HepG2 (cell line): ENCODE results near the gene DPEP1. TPM values are rescaled to one million over a fixed set of nuclear protein-coding genes. Genes with fewer than 3 reads are reported as not detected.
A peak's percentile ranks its signal among the peaks of the same experiment; 100 is the strongest.

Experiments
- ATF2 ChIP-seq: sonication (generic); formaldehyde crosslinking; IDR thresholded peaks from 2 replicates; pipeline ENCODE4 v1.4.0; 2020; ENCODE audit warnings: missing genetic modification reagents
- BCL6 ChIP-seq: IDR thresholded peaks from 2 replicates; pipeline ENCODE4 v1.6.1; 2016; ENCODE audit warnings: missing genetic modification reagents, missing compliant biosample characterization
- CSRNP2 ChIP-seq: sonication (generic); formaldehyde crosslinking; conservative IDR thresholded peaks from 2 replicates; pipeline ENCODE4 v1.8.0; 2022; ENCODE audit warnings: low read depth, missing genetic modification reagents
- IRF2 ChIP-seq: IDR thresholded peaks from 2 replicates; pipeline ENCODE4 v1.6.1; 2018; ENCODE audit warnings: missing genetic modification reagents, missing compliant biosample characterization
- LRRFIP1 ChIP-seq: sonication (generic); formaldehyde crosslinking; conservative IDR thresholded peaks from 2 replicates; pipeline ENCODE4 v1.4.0; 2020; ENCODE audit warnings: missing genetic modification reagents
- MTF1 ChIP-seq: sonication (generic); formaldehyde crosslinking; IDR thresholded peaks from 2 replicates; pipeline ENCODE4 v1.5.0; 2020; ENCODE audit warnings: missing genetic modification reagents
- MXD3 ChIP-seq: IDR thresholded peaks from 2 replicates; pipeline ENCODE4 v1.6.1; 2016; ENCODE audit warnings: mild to moderate bottlenecking, missing biosample characterization, missing genetic modification reagents
- NFAT5 ChIP-seq: sonication (generic); formaldehyde crosslinking; IDR thresholded peaks from 2 replicates; pipeline ENCODE4 v1.4.0; 2020; ENCODE audit warnings: missing genetic modification reagents
- NFRKB ChIP-seq: fragments of 450-650 bp; IDR thresholded peaks from 2 replicates; pipeline ENCODE4 v1.6.1; 2017
- SOX5 ChIP-seq: IDR thresholded peaks from 2 replicates; pipeline ENCODE4 v1.6.1; 2016; ENCODE audit warnings: borderline replicate concordance
- TCF7L2 ChIP-seq: IDR thresholded peaks from 2 replicates; pipeline ENCODE4 v1.6.1; 2011; ENCODE audit warnings: mild to moderate bottlenecking, low read depth, low read length, moderate library complexity
- THYN1 ChIP-seq: sonication (generic); formaldehyde crosslinking; IDR thresholded peaks from 2 replicates; pipeline ENCODE4 v1.8.1; 2023; ENCODE audit warnings: low read depth, mild to moderate bottlenecking, moderate library complexity, missing genetic modification reagents, borderline replicate concordance
- ZFP36L1 ChIP-seq: sonication (generic); formaldehyde crosslinking; IDR thresholded peaks from 2 replicates; pipeline ENCODE4 v1.8.0; 2022; ENCODE audit warnings: mild to moderate bottlenecking, missing genetic modification reagents, moderate library complexity
- ZFP37 ChIP-seq: sonication (generic); formaldehyde crosslinking; IDR thresholded peaks from 2 replicates; pipeline ENCODE4 v1.4.0; 2020; ENCODE audit warnings: missing genetic modification reagents, borderline replicate concordance
- ZFP91 ChIP-seq: sonication (generic); formaldehyde crosslinking; IDR thresholded peaks from 2 replicates; pipeline ENCODE4 v1.9.0; 2022; ENCODE audit warnings: missing genetic modification reagents, mild to moderate bottlenecking, borderline replicate concordance
- polyA plus RNA-seq, 8 experiments: library from polyadenylated mRNA; depleted of rRNA in 3 of 8; stranded (reverse) in 7 of 8; unstranded in 1 of 8; fragments of >200 nt; fragmentation: Illumina TruSeq in 4 of 8; extraction: Trizol in 4 of 8; gene quantifications; 2 replicates each; pipeline versions ENCODE4 v1.2.1 to v1.2.3, GENCODE V29; 2011 to 2016; ENCODE audit warnings: low read depth in 4 of 8, missing spikeins in 1 of 8, mixed read lengths in 1 of 8; ENCODE audit not compliant: insufficient read depth in 1 of 8
- total RNA-seq, 5 experiments: library from RNA; depleted of rRNA; stranded (reverse); fragments of >200 nt; fragmentation: Illumina TruSeq; extraction: Trizol; gene quantifications; 2 replicates each; pipeline ENCODE4 v1.2.3, GENCODE V29; 2016; ENCODE audit warnings: low read depth in 1 of 5

DPEP1 gene
- total and polyA plus RNA-seq, 2 of the 13 experiments (the other 11 are each of a cell fraction or from before 2014, with no cell fraction given) = 37.6 to 52.2 TPM

- TF ChIP-seq TCF7L2 = no peak
- no peak for TF ChIP-seq BCL6
- no peak for TF ChIP-seq NFAT5
- 0 out of 2 replicates have a peak, but pooled peaks have one; percentile 64 for TF ChIP-seq MTF1
- TF ChIP-seq MXD3 (CRISPR knock-in tag) = peak; percentile 55; the same call in 1 of the 2 replicates
- no peak for TF ChIP-seq CSRNP2 (CRISPR knock-in tag)
- no peak for TF ChIP-seq ZFP36L1 (CRISPR knock-in tag)
- no peak for TF ChIP-seq THYN1 (CRISPR knock-in tag)
- peak; percentile 30; the same call in 1 of the 2 replicates for TF ChIP-seq ZFP37 (CRISPR knock-in tag)
- peak; percentile 70; the same call in 1 of the 2 replicates for TF ChIP-seq ZFP91
- peak; percentile 8; the same call in 1 of the 2 replicates for TF ChIP-seq SOX5
- TF ChIP-seq ATF2 (CRISPR knock-in tag) = no peak
- TF ChIP-seq LRRFIP1 (CRISPR knock-in tag) = no peak
- TF ChIP-seq NFRKB = no peak
- peak; percentile 55; the same call in 1 of the 2 replicates for TF ChIP-seq IRF2 (CRISPR knock-in tag)
Observed at GRCh38 chr16:89565506-89566372, 47.7 kb upstream of the DPEP1 start (continued).
